Right cardiac atrium (tissue), 5 donors: ENCODE results near the gene CEL. TPM values are rescaled to one million over a fixed set of nuclear protein-coding genes. Genes with fewer than 3 reads are reported as not detected.

ENCODE experiments used
- ATAC-seq, 2 donors: fragments of 200-7000 bp; cut with Tn5 transposase; one replicate each; pipeline versions ENCODE4 v1.8.0 to v1.9.1; 2020; ENCODE audit warnings: moderate library complexity in 2 of 2, mild to moderate bottlenecking in 1 of 2
- DNase-seq, 3 donors: peaks; one replicate each; pipeline ENCODE4 v3.0.0-alpha.2; 2020
- H3K27ac ChIP-seq: one replicate; pipeline ENCODE4 v1.5.1; 2013; ENCODE audit warnings: mild to moderate bottlenecking, low read length, control low read depth, moderate library complexity
- H3K27me3 ChIP-seq: one replicate; pipeline ENCODE4 v1.6.1; 2013; ENCODE audit not compliant: control insufficient read depth, insufficient read depth
- H3K4me1 ChIP-seq: one replicate; pipeline ENCODE4 v1.6.1; 2013; ENCODE audit warnings: low read length; ENCODE audit not compliant: control insufficient read depth, insufficient read depth
- H3K4me3 ChIP-seq: one replicate; pipeline ENCODE4 v1.5.1; 2013; ENCODE audit warnings: low read length, control low read depth
- H3K9me3 ChIP-seq: one replicate; pipeline ENCODE4 v1.6.1; 2013; ENCODE audit warnings: low read length; ENCODE audit not compliant: control insufficient read depth
- WGBS: extraction: QIAGEN DNeasy Blood & Tissue Kit; methylation state at CpG from one replicate; pipeline ENCODE4 v1.1.7; 2013; 5-methylcytosine and 5-hydroxymethylcytosine counted together
- intact Hi-C, 4 donors: fragments of 100-400 bp; cut with DNase I; formaldehyde crosslinking; loops; one replicate each; pipeline versions ENCODE4 v1.11.0 to v1.14.0; 2022 to 2023
- polyA plus RNA-seq: library from polyadenylated mRNA; stranded (reverse); fragments of 200-250 nt; gene quantifications from one replicate; pipeline ENCODE4 v1.2.3, GENCODE V29; 2013
- total RNA-seq, 4 donors: library from RNA; stranded (reverse); fragmentation: NEBNext Ultra II Directional; extraction: Animal tissue kit (Norgen Biotek cat#: 25700); gene quantifications; one replicate each; pipeline ENCODE4 v1.2.1, GENCODE V29; 2021
- donor health status: healthy with polysubstance abuse.
- donor health status: DM: no; HTN: yes; CAD: no.
- donor health status: DM: no; HTN: no; CAD: no.
- donor health status: DM: no; HTN: yes; CAD: no; lungs with severe emphysema.
- donor health status: DM: yes; HTN: yes; CAD: no.

Gene CEL
- total and polyA plus RNA-seq, 5 donors = 2.8 to 9.7 (median 4.0) TPM

DNA sequence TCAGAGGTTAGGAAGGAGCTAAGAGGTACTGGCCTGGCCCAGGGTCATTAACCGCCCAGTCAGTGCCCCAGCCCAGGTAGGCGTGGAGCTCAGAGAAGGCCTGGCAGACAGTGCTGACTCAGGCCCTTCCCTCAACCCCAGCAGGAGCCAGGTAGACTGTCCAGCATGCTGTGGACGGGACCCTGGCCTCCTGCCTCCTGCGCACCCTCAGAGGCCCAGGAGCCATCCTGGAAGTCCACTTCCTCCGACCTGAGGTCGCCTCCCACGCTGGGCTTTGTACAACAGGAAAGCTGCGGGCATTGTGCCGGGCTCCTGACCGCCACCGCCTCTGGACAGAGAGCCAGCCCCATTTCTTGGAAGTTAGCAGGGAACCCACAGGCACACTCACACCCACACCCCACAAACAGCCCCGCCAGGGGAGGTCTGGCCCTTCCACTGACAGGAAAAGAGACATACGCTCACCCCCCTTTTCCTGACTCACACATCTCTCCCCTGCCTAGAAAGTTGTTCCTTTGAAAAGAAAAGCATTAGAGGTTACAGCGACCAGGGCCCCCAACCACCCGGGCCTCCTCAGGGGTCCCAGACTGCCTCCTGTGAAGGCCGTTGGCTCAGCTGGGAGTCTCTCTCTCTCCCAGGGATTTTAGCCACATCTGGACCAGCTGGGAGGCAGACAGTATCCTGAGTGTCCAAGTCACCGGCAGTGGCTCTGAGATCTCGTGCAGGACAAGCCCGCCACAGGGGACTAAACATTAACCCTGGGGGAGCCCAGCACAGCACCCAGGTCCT, 51.6 kb downstream of the CEL start:
- 48% methylated on average over 19 of the region's 19 CpGs for WGBS
- intact Hi-C loops = no loop called here
- Histone ChIP-seq H3K4me3 (no peak overlapping the region), H3K9me3 (no peaks in the 10 kb centered on the region), H3K27me3 (no peaks in the 10 kb centered on the region), H3K27ac (peak overlapping the region; percentile 74), H3K4me1 (peaks cover 33% of the 10 kb centered on the region)
- DNase-seq = peak; percentile 70 to 87 (median 86)
- ATAC-seq = peak; percentile 28 to 72

- 26% methylated on average over 20 of the region's 20 CpGs for WGBS
- H3K27ac ChIP-seq = peak overlapping the region; percentile 74
- peaks cover 41% of the 10 kb centered on the region for H3K4me1 ChIP-seq
- no peaks in the 10 kb centered on the region for H3K27me3 ChIP-seq
- H3K4me3 ChIP-seq = no peak overlapping the region
- no peaks in the 10 kb centered on the region for H3K9me3 ChIP-seq
- peak; percentile 23 to 29 for ATAC-seq
- peak; percentile 37 to 81 (median 77) for DNase-seq
- intact Hi-C loops = no loop called here
These were observed 52.4 kb downstream of the CEL start for GRCh38 chr9:133113949-133114885.

DNA sequence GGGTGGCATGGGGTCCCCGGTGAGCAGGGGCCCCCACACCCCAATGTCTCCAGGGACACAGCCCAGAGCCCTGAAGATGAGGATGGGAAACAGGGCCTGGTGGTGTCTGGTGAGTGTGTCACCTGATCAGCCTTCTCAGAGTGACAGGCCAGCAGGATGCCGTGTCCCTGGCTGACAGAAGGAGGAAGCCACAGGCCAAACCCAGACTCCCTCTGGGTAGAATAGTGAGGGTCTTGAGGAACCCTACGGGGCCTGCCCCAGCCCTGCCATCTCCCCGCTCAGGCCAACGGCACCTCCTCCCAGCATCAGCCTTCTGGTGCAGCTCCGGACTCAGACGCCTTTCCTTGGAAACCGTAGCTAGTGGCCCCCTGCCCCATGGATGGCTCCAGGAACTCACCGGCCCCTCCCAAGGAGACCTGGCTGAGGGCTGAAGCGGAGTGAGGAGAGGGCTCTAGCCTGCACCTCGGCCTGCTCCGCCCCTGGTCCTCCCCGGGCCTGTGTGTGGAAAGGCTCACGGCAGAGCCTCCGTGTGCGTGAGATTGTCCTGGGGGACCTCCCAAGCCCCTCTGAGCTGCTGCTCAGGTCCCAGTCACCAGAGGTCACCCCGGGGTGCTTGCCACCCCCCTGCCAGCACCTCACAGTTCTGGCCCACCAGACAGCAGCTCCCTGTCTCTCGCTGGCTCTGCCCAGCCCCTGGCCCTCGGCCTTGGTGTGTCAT, 53.3 kb downstream of the CEL start:
- H3K4me1 ChIP-seq = peaks cover 45% of the 10 kb centered on the region
- H3K27ac ChIP-seq = peak overlapping the region; percentile 74
- DNase-seq (peak; percentile 16 to 56 (median 42)), ATAC-seq (no peak)
- H3K27me3 ChIP-seq = no peaks in the 10 kb centered on the region
- H3K4me3 ChIP-seq = no peak overlapping the region
- H3K9me3 ChIP-seq = no peaks in the 10 kb centered on the region
- 73% methylated on average over 19 of the region's 19 CpGs for WGBS
- intact Hi-C loops = no loop called here

DNA sequence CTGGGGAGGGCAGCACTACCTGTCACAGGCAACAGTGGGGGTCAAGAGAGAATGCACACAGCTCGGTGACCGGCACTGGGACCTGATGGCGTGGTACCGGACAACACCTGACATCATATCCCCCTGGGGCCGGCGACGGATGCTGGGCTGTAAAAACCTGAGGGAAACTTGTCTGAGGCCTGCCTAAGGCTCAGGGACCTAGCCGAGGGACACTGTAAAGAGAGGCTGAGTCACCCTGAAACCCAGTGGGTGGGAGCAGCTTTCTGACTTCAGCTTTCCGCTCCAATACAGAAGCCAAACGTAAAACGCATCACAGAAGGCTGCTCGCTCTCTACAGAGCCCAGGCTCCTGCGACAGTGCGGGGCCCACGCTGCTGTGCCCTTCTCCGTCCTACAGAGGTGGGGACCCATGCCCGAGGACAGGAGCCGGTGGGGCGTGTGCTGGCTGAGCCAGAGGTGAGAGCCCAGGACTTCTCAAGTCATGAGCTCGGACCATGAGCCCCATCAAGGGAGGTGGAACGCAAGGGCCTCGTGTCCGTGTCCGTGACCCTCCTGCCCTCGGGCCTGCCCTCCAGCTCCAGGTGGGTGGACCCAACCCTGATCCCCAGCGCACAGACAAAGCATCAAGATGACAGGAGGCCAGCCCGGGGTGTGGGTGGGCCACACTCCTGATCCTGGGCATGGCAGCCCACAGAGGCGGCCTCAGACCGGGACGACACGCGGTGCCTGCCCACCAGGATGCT, 54.0 kb downstream of the CEL start:
- peaks cover 46% of the 10 kb centered on the region for H3K4me1 ChIP-seq
- H3K27me3 ChIP-seq = no peaks in the 10 kb centered on the region
- ATAC-seq (no peak), DNase-seq (peak; percentile 9 to 56 (median 54))
- H3K9me3 ChIP-seq = no peaks in the 10 kb centered on the region
- intact Hi-C loops = no loop called here
- WGBS = 80% methylated on average over 32 of the region's 32 CpGs
- H3K27ac ChIP-seq = no peak overlapping the region
- H3K4me3 ChIP-seq = no peak overlapping the region

GRCh38 chr9:133116346-133117231, 54.8 kb downstream of the CEL start:
- peaks cover 46% of the 10 kb centered on the region for H3K4me1 ChIP-seq

DNA sequence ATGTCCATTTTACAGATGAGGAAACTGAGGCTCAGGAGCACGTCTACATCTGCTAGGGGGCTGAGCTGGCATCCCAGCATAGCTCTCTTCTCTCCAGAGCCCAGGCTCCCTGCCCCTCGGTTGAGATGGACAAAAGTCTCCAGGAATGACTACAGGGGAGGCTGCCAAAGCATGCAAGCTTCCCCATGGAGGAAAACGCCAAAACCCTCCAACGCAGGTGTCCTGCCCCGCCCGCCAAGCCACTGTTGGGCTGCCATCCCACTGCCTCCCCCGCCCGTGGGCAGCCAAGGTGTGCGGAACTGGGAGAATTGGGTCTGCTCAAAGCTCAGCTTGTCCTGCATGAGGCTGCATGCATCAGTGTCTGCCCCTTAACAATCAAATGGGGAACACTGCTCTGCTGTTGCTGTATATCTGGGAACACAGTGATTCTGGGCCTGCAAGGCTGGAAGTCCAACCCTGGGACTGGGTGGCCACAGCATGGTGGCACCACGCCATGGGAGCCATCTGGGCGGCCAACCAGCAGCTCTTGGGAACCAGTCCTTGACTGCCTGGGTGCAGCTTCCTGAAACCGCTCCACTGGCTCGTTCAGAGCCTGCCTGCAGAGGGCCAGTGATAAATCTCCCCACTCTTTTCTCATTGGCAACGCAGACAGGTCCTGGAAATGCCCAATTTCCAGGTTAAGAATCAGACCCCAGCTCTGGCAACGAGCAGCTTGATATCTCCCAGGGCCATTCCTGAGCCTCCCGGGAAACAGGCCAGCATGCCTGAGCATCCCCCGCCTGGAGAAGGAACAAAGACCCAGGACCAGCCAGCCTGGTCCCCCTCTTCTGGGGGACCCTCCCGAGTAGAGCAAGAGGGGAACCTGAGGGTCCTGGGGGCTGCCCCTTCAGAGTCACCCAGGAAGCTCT, 55.7 kb downstream of the CEL start:
- WGBS = 60% methylated on average over 18 of the region's 18 CpGs

More at GRCh38 chr9:133116346-133117231, 54.8 kb downstream of the CEL start:
- intact Hi-C loops = no loop called here
- DNase-seq (peak; percentile 14 to 54 (median 53)), ATAC-seq (no peak)
- no peaks in the 10 kb centered on the region for H3K9me3 ChIP-seq
- WGBS = 80% methylated on average over 20 of the region's 20 CpGs
- H3K4me3 ChIP-seq = no peak overlapping the region
- no peaks in the 10 kb centered on the region for H3K27me3 ChIP-seq
- H3K27ac ChIP-seq = no peak overlapping the region

DNA sequence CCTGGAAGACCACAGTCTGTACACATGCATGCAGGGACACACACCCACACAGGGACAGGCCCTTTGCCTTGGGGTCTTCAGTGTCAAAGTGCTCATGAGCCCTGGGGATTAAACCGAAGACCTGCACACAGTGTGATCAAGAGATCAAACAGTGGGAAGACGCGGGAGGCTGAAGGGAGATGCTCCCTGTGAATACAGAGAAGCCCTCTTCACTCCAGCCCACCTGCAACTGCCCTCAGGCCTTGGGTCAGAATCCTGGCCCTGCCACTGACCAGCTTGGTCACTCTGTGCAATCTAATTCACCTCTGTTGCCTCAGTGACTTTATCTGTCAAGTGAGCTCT, 56.4 kb downstream of the CEL start:
- no peak overlapping the region for H3K27ac ChIP-seq
- no peaks in the 10 kb centered on the region for H3K9me3 ChIP-seq
- H3K27me3 ChIP-seq = no peaks in the 10 kb centered on the region
- no peak overlapping the region for H3K4me3 ChIP-seq
- peaks cover 49% of the 10 kb centered on the region for H3K4me1 ChIP-seq
- intact Hi-C loops = no loop called here
- ATAC-seq = no peak
- DNase-seq = peak in 1 of 3 donors; percentile 47
- 81% methylated on average over 3 of the region's 3 CpGs for WGBS

More for the DNA sequence above, 55.7 kb downstream of the CEL start:
- DNase-seq (peak; percentile 45 to 84 (median 83)), ATAC-seq (no peak)
- intact Hi-C loops = no loop called here
- no peak overlapping the region for H3K27ac ChIP-seq
- H3K27me3 ChIP-seq = no peaks in the 10 kb centered on the region
- no peaks in the 10 kb centered on the region for H3K9me3 ChIP-seq
- peaks cover 52% of the 10 kb centered on the region for H3K4me1 ChIP-seq
- H3K4me3 ChIP-seq = no peak overlapping the region

DNA sequence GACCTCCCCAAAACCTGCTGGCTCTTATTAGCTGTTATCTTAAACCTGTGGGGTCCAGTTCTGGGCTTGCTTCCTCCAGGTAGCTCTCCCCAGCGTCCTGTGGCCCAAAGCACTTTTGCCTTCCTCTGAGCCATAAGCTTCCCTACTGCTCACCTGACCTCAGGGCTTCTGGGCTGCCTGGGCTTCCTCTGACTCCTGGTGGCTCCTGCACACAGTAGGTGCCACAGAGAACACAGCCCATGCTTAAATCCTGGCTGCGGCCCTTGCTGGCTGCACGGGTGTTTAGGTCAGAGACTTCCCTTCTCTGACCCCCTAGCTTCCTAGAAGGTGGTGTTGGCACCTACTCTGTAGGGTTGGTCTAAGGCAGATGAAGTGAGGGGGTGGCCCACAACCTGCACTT, 56.8 kb downstream of the CEL start:
- intact Hi-C loops = no loop called here
- 69% methylated on average over 3 of the region's 3 CpGs for WGBS
- Histone ChIP-seq H3K4me1 (peaks cover 49% of the 10 kb centered on the region), H3K9me3 (no peaks in the 10 kb centered on the region), H3K27me3 (no peaks in the 10 kb centered on the region), H3K4me3 (no peak overlapping the region), H3K27ac (peak overlapping the region; percentile 14)
- no peak for DNase-seq
- ATAC-seq = no peak
